HepG2 (cell line): ENCODE measurements around the gene KRTAP13-4.

Source experiments
- ZNF496 ChIP-seq: sonication (generic); formaldehyde crosslinking; IDR thresholded peaks from 2 replicates; pipeline ENCODE4 v1.8.1; 2023; ENCODE audit warnings: mild to moderate bottlenecking, moderate library complexity, missing genetic modification reagents; ENCODE audit not compliant: insufficient replicate concordance
- ZNF816 ChIP-seq: sonication (generic); formaldehyde crosslinking; IDR thresholded peaks from 2 replicates; pipeline ENCODE4 v1.8.0; 2022; ENCODE audit warnings: missing genetic modification reagents, mild to moderate bottlenecking, borderline replicate concordance

GRCh38 chr21:30408782-30409494, 21.1 kb upstream of the KRTAP13-4 start:
- TF ChIP-seq ZNF816 (CRISPR knock-in tag) = no peak
- no peak for TF ChIP-seq ZNF496
